HG03103 (cell line): ENCODE measurements around the gene RBM39.
"Not testable (repeated sequence)": the region's sequence is repeated elsewhere in the genome, so short reads cannot be mapped to it uniquely, and the experiment has no call there.

Experiments used
- ATAC-seq: cut with Tn5 transposase; IDR thresholded peaks from one replicate; pipeline ENCODE4 v1.9.1; 2021; ENCODE audit warnings: low read depth; ENCODE audit not compliant: unreplicated experiment

RBM39 gene

DNA sequence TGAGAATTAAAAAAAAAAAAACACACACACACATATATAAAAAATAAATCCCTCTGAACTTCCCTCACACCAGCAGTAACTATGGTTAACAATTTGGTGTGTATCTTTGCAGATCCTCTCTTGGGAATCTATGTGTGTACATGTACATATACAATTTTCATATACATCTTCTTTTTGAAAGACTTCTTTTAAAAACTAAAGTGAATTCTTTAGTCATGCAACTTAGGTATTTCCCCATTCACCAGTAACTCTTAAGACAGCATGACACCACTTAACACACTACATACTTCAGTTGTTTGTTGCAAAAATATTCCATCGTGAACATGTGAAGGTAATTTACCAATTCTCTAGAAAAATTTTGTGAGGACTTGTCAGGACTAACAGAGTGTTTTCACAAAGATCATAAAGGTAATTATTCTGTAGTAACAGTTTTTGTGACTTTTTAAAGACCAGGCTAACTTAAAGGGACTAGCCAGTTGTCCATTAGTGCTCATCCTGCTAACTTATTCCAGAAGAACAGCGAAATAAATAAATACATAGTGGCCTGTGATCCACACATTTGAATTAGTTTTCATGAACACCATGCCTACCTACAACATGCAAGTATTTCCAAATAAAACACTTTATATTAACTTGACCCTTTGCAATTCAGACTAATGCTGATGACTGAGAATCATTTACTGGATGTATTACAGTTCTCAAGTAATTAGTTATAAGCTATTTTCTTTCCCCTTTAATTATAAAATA lies 12.1 kb downstream of the RBM39 start:
- ATAC-seq = no peak

DNA sequence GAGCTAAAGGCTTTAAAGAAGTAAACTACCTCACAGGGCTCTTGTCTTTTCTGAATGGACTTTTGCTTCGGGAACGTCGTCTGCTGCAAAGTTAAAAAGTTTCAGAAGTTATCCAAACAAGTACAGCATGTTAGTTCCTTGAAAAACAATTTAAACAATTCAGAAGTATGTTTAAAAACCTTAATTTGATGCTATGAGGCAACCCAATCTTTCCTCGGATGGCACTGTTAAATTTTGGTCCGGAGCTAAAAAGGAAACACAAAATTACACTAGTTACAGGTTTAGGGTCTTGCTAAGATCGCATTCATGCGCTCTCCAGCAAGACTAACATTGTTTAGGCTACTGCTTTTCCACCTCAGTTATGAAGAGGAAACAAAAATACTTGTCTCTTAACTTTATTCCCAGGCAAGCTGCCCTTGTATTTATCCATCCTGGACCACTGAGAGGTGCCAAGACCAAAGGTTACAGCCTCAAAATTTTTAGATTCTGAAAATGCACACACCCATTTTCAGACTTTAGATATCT lies 12.7 kb downstream of the RBM39 start:
- ATAC-seq = no peak

- no peak for ATAC-seq
These were observed 15.0 kb downstream of the RBM39 start for GRCh38 chr20:35726842-35727711.

DNA sequence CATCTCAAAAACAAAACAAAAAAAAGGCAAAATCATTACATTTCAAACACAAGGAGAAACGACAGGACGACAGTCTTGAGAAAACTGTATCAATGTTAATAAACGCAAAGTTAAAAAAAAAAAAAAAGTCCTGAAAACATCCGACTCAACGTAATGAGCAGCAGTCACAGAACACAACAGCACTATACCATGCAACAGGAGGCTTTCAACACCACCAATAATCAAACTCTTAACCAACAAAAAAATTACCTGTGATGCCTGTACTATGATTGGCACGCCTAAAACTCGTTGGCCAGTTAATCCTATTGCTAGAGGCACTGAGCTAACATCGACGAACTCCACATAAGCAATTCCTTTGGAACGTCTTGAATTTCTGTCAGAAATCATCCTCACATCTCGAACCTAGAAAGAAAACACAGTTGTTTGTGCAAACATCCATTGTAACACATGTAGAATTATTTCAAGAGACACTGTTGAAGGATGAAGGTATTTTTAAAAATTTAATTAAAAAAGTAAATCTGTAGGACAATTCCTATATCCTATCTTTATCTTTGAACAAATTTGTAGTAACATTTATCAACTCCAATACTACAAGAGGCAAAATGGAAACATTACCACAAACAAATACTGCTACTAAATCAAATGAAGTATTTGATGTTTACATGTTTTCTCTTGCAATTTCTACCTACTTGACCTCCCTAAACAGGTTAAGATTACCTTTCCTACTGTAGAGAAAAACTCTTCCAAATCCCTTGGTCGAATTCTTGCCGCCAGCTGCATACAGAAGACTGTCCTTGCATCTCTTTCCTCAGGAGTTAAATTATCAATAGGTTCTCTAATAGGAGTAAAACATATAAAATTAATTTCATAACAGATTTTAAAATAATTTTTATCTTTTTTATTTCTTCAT lies 17.5 kb downstream of the RBM39 start:
- ATAC-seq = no peak

DNA sequence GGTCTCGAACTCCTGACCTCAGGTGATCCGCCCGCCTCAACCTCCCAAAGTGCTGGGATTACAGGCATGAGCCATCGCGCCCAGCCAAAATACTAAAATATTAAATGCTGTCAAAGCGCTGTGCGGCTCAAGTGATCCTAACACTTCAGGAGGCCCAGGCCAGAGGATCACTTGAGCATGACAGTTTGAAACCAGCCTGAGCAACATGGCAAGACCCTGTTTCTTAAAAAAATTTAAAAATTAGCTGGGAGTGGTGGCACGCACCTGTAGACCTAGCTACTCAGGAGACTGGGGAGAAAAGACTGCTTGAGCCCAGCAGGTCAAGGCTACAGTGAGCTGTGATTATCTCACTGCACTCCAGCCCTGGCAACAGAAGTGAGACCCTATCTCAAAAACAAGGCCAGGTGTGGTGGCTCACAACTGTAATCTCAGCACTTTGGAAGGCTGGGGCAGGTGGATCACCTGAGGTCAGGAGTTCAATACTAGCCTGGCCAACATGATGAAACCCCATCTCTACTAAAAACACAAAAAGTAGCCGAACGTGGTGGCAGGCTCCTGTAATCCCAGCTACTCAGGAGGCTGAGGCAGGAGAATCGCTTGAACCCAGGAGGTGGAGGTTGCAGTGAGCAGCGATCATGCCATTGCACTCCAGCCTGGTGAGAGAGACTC lies 18.3 kb downstream of the RBM39 start:
- not testable (repeated sequence) for ATAC-seq

- not testable (repeated sequence) for ATAC-seq
These were observed 18.8 kb downstream of the RBM39 start for GRCh38 chr20:35723275-35723639.

GRCh38 chr20:35721621-35722020 lies 20.4 kb downstream of the RBM39 start:
- no peak for ATAC-seq

DNA sequence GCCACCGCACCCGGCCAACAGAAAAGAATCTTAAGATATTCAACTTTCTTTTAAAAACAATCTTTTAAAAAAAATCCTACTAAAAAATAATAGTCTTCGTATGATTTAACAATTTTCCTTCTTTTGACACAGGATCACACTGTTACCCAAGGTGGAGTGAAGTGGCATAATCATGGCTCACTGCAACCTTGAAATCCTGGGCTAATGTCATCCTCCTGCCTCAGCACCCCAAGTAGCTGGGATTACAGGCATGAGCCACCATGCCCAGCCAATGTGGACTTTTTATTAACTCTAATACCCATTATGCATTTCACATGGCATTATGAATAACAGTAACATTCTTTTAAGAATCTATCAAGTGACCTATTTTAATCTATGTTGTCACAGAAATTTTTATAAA lies 20.8 kb downstream of the RBM39 start:
- no peak for ATAC-seq

DNA sequence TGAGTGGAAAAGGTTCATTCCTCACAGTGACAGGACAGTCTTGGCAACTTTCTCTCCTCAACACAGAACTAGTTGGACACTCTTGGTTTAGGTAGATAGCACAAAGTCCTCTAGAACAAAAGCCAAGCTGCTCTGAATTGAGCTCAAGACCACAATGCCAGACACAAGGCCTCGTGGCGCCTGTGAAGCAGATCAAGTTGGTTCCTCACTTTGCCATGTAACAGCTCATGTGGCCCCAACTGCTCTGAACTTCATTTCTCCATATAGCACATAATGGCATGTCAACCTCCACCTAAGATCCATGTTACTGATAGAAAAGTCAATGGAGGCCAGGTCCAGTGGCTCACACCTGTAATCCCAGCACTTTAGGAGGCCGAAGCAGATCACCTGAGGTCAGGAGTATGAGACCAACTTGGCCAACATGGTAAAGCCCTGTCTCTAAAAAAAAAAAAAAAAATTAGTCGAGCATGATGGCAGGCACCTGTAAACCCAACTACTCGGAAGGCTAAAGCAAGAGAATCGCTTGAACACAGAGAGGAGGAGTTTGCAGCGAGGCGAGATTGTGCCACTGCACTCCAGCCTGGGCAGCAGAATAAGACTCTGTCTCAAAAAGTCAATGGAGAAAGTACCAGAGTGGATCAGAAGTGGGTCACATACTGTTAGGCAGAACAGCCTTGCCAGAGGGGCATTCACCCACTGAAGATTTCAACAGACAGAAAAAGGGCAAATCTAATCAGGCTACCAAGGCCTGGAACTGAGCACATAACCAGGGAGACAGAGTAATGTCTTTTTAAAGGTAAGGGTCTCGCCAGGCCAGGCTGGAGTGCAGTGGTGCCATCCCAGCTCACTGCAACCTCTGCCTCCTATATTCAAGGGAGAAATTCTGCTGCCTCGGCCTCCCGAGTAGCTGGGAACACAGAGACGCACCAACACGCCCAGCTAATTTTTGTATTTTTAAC lies 21.6 kb downstream of the RBM39 start:
- ATAC-seq = no peak

GRCh38 chr20:35719717-35720116 lies 22.3 kb downstream of the RBM39 start:
- no peak for ATAC-seq

GRCh38 chr20:35718972-35719635 lies 23.0 kb downstream of the RBM39 start:
- ATAC-seq = no peak

DNA sequence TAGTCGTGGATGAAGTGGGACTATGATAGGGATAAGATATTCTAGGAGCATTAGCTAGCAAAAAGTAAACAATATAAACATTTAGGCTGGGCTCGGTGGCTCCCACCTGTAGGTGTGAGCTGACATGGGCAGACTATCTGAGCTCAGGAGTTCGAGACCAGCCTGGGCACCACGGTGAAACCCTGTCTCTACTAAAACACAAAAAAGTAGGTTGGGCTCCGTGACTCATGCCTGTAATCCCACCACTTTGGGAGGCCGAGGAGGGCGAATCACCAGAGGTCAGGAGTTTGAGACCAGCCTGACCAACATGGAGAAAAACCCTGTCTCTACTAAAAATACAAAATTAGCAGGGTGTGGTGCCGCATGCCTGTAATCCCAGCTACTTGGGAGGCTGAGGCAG lies 23.7 kb downstream of the RBM39 start:
- ATAC-seq = not testable (repeated sequence)

- no peak for ATAC-seq
These were observed 25.7 kb downstream of the RBM39 start for GRCh38 chr20:35716330-35716729.

GRCh38 chr20:35715652-35716051 lies 26.4 kb downstream of the RBM39 start:
- ATAC-seq = no peak

DNA sequence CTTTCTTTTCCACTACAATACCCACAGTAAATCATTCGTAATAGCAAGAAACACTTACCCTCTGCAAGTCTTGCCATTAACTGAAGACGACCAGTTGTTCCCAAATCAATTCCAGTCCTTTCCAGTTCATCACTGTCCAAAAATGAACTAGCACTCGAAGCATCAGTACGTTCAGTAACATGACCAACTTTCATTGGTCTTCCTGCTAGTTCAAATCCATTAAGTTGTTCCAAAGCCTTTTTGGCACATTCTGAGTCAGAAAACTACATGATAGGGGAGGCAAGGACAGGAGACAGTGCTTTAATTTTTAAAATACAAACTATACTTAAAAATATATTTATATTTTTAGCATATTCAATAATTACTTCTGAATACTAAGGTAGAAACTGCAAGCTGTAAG lies 27.9 kb downstream of the RBM39 start:
- ATAC-seq = no peak

GRCh38 chr20:35713120-35713519 lies 28.9 kb downstream of the RBM39 start:
- ATAC-seq = not testable (repeated sequence)

- no peak for ATAC-seq
These were observed 30.4 kb downstream of the RBM39 start for GRCh38 chr20:35711588-35712209.
